Upper lobe of left lung (tissue), 6 donors: Measurements from ENCODE around the gene MEF2C. TPM values are rescaled to one million over a fixed set of nuclear protein-coding genes. Genes with fewer than 3 reads are reported as not detected.

Source experiments
- ATAC-seq, 2 donors: fragments of 200-7000 bp; cut with Tn5 transposase; one replicate each; pipeline ENCODE4 v1.9.1; 2022; ENCODE audit warnings: mild to moderate bottlenecking in 2 of 2, moderate library complexity in 2 of 2; ENCODE audit not compliant: low FRiP score in 2 of 2
- DNase-seq, 2 donors: peaks; one replicate each; pipeline ENCODE4 v3.0.0-alpha.2; 2019 to 2020
- H3K27ac ChIP-seq, 4 donors: fragments of 200-600 bp; sonication (generic); one replicate each; pipeline ENCODE4 v1.5.1; 2016 to 2019
- H3K27me3 ChIP-seq, 4 donors: fragments of 200-600 bp; sonication (generic); one replicate each; pipeline ENCODE4 v1.5.1; 2017 to 2019
- H3K36me3 ChIP-seq, 4 donors: fragments of 200-600 bp; sonication (generic); one replicate each; pipeline ENCODE4 v1.5.1; 2016 to 2019
- H3K4me1 ChIP-seq, 4 donors: fragments of 200-600 bp; sonication (generic); one replicate each; pipeline ENCODE4 v1.5.1; 2018 to 2019
- H3K4me3 ChIP-seq, 4 donors: fragments of 200-600 bp; sonication (generic); one replicate each; pipeline ENCODE4 v1.5.1; 2017 to 2019; ENCODE audit warnings: mild to moderate bottlenecking in 2 of 4, moderate library complexity in 1 of 4
- H3K9me3 ChIP-seq, 4 donors: fragments of 200-600 bp; sonication (generic); one replicate each; pipeline ENCODE4 v1.5.1; 2018 to 2019
- EP300 ChIP-seq, 4 donors: sonication (generic); formaldehyde crosslinking; IDR thresholded peaks; one replicate each; pipeline ENCODE4 v1.5.1; 2017; ENCODE audit warnings: antibody characterized with exemption in 4 of 4, control low read depth in 2 of 4
- POLR2A ChIP-seq, 4 donors: fragments of 450-650 bp; IDR thresholded peaks; one replicate each; pipeline ENCODE4 v1.5.1; 2016 to 2017; ENCODE audit warnings: antibody characterized with exemption in 4 of 4, mild to moderate bottlenecking in 2 of 4
- POLR2AphosphoS5 ChIP-seq, 2 donors: sonication (generic); formaldehyde crosslinking; IDR thresholded peaks; one replicate each; pipeline ENCODE4 v1.5.1; 2017; ENCODE audit warnings: antibody characterized with exemption in 2 of 2
- WGBS, 2 donors: methylation state at CpG; one replicate each; pipeline ENCODE4 v1.1.5; 2017 to 2018; 5-methylcytosine and 5-hydroxymethylcytosine counted together
- total RNA-seq, 6 donors: library from RNA; depleted of rRNA in 4 of 6; stranded (reverse); fragments of >200 nt in 4 of 6; gene quantifications; one replicate each; pipeline versions ENCODE4 v1.1.0 to v1.2.1, GENCODE V29; 2016 to 2021
- TF ChIP-seq, protein P1 (sequence below), 6 experiments: fragments of 450-650 bp in 4 of 6; fragments of 200-600 bp in 2 of 6; sonication (generic) in 2 of 6; IDR thresholded peaks; one replicate each; pipeline ENCODE4 v1.5.1; 2016 to 2019; ENCODE audit warnings: antibody characterized with exemption in 6 of 6
- donor health status: DM: no; HTN: no; CAD: no; lungs with moderate emphysema.
- donor health status: DM: no; HTN: yes; CAD: no; lungs with severe emphysema.

MEF2C gene
- total RNA-seq, 6 donors from 2014 or later, result 20.5 to 46.2 (median 35.8) TPM

DNA sequence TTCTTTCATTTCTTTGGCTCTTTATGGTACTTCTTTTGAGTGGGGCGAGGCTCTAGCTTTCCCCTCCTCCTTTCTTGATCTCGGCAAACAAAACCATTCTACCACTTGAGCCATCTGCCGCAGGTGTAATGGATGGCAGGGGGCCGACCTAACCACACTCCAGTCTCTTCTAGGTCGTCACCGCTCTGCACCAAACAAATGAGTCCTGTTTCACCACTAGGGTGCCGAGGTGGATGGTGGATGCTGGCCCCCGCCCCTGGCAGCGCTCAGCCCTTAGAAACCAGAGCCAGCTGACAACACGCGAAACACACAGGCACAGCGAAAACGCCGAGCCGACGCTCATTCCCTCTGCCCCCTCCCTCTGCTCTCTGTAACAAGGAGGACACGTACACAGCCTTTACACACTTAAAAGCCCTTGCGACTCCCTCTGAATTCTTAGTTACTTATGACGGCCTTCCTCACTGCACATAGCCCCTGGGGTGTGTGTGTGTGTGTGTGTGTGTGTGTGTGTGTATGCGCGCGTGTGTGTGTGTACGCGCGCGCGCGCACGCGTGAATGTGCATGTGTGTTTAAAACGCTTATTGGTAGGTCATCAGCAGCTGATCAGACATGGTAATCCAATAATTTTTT lies 199.4 kb downstream of the MEF2C start:
- DNase-seq, result peak in 1 of 2 donors; percentile 71

DNA sequence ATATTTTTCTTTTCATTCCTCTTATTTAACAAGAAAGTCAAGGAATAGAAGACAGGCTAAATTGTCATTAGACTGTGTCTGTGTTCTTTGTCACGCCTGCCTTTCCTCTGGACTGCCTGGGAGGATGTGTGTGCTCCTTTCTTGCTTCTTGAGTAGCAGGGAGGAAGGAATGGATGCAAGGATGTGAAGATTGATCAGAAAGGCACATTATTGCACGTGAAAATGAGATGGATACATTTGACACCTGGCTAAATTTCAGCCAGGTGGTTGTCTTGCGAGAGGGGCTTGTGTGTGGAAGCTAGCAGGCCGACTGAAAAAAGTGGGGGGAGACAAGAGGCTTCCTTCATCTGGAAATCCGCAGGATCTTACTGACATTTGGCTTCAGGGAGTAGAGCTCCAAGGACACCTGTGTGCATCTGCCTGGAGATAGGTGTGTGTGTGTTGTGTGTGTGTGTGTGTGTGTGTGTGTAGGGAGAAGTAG lies 200.1 kb downstream of the MEF2C start:
- no peaks in the 10 kb centered on the region for H3K9me3 ChIP-seq
- TF ChIP-seq POLR2AphosphoS5 (IDR thresholded peaks at IDR 0.05) (no peak), EP300 (IDR thresholded peaks at IDR 0.05) (no peak), POLR2A (IDR thresholded peaks at IDR 0.05) (no peak)
- TF ChIP-seq, protein P1, sequence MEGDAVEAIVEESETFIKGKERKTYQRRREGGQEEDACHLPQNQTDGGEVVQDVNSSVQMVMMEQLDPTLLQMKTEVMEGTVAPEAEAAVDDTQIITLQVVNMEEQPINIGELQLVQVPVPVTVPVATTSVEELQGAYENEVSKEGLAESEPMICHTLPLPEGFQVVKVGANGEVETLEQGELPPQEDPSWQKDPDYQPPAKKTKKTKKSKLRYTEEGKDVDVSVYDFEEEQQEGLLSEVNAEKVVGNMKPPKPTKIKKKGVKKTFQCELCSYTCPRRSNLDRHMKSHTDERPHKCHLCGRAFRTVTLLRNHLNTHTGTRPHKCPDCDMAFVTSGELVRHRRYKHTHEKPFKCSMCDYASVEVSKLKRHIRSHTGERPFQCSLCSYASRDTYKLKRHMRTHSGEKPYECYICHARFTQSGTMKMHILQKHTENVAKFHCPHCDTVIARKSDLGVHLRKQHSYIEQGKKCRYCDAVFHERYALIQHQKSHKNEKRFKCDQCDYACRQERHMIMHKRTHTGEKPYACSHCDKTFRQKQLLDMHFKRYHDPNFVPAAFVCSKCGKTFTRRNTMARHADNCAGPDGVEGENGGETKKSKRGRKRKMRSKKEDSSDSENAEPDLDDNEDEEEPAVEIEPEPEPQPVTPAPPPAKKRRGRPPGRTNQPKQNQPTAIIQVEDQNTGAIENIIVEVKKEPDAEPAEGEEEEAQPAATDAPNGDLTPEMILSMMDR (IDR thresholded peaks at IDR 0.05), result no peak
- DNase-seq (no peak), ATAC-seq (no peak)
- H3K4me3 ChIP-seq, result no peak overlapping the region
- H3K27ac ChIP-seq, result no peak overlapping the region
- peaks cover 0 to 82% (median 49%) of the 10 kb centered on the region in 4 donors for H3K27me3 ChIP-seq
- H3K4me1 ChIP-seq, result peaks cover 9 to 21% (median 14%) of the 10 kb centered on the region in 4 donors
- no peaks in the 10 kb centered on the region for H3K36me3 ChIP-seq
- WGBS, 2 donors, result 13 to 19% methylated on average over 5 of the region's 5 CpGs

More for the DNA sequence above, 199.4 kb downstream of the MEF2C start:
- Histone ChIP-seq H3K36me3 (no peaks in the 10 kb centered on the region), H3K4me3 (no peak overlapping the region), H3K9me3 (no peaks in the 10 kb centered on the region), H3K4me1 (peaks cover 9 to 21% (median 14%) of the 10 kb centered on the region in 4 donors), H3K27me3 (peaks cover 0 to 82% (median 48%) of the 10 kb centered on the region in 4 donors), H3K27ac (no peak overlapping the region)
- ATAC-seq, result no peak
- no peak for TF ChIP-seq POLR2AphosphoS5 (IDR thresholded peaks at IDR 0.05)
- TF ChIP-seq POLR2A (IDR thresholded peaks at IDR 0.05), result no peak
- TF ChIP-seq EP300 (IDR thresholded peaks at IDR 0.05), result no peak
- TF ChIP-seq, protein P1 (IDR thresholded peaks at IDR 0.05), result no peak
- 4 to 5% methylated on average over 19 to 31 of the region's 31 CpGs for WGBS, 2 donors

DNA sequence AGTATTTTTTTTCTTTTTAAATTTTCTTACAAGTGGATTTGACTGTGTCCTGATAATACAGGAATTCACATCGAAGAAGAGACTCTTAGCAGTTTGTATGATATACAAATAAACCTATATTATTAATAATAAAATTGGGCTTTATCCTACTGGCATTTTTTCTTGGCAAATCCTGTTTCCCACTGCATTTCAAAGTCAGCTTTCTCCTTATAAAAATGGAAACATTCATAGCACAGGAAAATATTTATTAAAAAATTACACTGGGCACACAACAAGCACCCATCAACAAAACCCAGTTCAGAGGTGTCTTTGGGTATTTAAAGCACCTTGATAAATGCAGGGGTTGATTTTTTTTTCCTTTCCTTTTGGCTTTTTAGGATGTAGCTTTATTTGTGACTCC lies 200.9 kb downstream of the MEF2C start:
- DNase-seq, result no peak
- peaks cover 0 to 84% (median 52%) of the 10 kb centered on the region in 4 donors for H3K27me3 ChIP-seq
- peaks cover 9 to 21% (median 14%) of the 10 kb centered on the region in 4 donors for H3K4me1 ChIP-seq
- no peak overlapping the region for H3K4me3 ChIP-seq
- no peak for ATAC-seq
- no peaks in the 10 kb centered on the region for H3K9me3 ChIP-seq
- no peaks in the 10 kb centered on the region for H3K36me3 ChIP-seq
- WGBS, 2 donors, result 9% methylated on average over 1 of the region's 1 CpG
- H3K27ac ChIP-seq, result no peak overlapping the region
- TF ChIP-seq POLR2A (IDR thresholded peaks at IDR 0.05) (no peak), EP300 (IDR thresholded peaks at IDR 0.05) (no peak), POLR2AphosphoS5 (IDR thresholded peaks at IDR 0.05) (no peak)
- TF ChIP-seq, protein P1 (IDR thresholded peaks at IDR 0.05), result no peak

DNA sequence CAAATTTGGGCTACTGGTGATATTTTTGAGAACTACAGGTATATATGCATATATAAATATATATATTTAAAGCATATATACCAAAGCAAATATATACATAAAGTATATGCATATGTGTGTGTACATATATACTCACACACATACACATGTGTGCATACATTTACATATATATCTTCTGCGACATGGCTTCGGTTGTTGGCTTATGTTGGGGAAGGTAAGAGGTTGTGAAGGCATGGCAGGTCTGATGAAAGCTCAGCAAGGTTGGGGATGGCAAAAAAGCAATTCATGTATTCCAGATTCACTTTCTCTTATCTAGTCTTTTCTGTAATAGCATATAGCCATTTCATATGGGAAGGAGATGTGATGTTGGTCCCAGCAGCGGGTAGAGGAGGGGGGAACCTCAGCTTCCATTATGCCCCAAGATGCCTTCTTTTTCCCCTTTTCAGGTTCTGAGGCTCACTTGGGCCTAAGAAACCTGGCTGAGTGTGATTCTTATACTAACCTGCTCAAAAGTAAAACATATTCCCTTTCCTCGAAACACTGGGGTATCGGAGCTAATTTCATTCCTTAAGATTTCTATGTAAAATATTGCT lies 201.7 kb downstream of the MEF2C start:
- ATAC-seq, result no peak
- Histone ChIP-seq H3K4me3 (no peak overlapping the region), H3K9me3 (no peaks in the 10 kb centered on the region), H3K27me3 (peaks cover 0 to 89% (median 52%) of the 10 kb centered on the region in 4 donors), H3K27ac (no peak overlapping the region), H3K36me3 (no peaks in the 10 kb centered on the region), H3K4me1 (peaks cover 9 to 21% (median 14%) of the 10 kb centered on the region in 4 donors)
- no peak for DNase-seq
- 38 to 48% methylated on average over 5 of the region's 5 CpGs for WGBS, 2 donors
- TF ChIP-seq POLR2A (IDR thresholded peaks at IDR 0.05) (no peak), EP300 (IDR thresholded peaks at IDR 0.05) (no peak), POLR2AphosphoS5 (IDR thresholded peaks at IDR 0.05) (no peak)
- TF ChIP-seq, protein P1 (IDR thresholded peaks at IDR 0.05), result no peak
